Cardiac fibroblast (primary cell): ENCODE data around the gene ESRRA.

Experiments
- DNase-seq, 2 donors: peaks; one replicate each; pipeline versions ENCODE4 v3.0.0 to v3.0.0-alpha.2; 2010; ENCODE audit warnings: low read depth in 2 of 2
- H3K4me3 ChIP-seq, 2 donors: replicated peaks in 1 of 2; 1 replicate in 1 of 2; 2 replicates in 1 of 2; pipeline ENCODE4 v1.5.1; 2011; ENCODE audit warnings: low read depth in 2 of 2, low read length in 2 of 2, mild to moderate bottlenecking in 2 of 2, moderate library complexity in 1 of 2
- TF ChIP-seq, protein P1 (sequence below): IDR thresholded peaks from one replicate; pipeline ENCODE4 v1.5.1; 2011; ENCODE audit warnings: low read depth, mild to moderate bottlenecking, low read length, inconsistent platforms

ESRRA gene

GRCh38 chr11:64356498-64357411 lies 51.4 kb downstream of the ESRRA start:
- TF ChIP-seq, protein P1, sequence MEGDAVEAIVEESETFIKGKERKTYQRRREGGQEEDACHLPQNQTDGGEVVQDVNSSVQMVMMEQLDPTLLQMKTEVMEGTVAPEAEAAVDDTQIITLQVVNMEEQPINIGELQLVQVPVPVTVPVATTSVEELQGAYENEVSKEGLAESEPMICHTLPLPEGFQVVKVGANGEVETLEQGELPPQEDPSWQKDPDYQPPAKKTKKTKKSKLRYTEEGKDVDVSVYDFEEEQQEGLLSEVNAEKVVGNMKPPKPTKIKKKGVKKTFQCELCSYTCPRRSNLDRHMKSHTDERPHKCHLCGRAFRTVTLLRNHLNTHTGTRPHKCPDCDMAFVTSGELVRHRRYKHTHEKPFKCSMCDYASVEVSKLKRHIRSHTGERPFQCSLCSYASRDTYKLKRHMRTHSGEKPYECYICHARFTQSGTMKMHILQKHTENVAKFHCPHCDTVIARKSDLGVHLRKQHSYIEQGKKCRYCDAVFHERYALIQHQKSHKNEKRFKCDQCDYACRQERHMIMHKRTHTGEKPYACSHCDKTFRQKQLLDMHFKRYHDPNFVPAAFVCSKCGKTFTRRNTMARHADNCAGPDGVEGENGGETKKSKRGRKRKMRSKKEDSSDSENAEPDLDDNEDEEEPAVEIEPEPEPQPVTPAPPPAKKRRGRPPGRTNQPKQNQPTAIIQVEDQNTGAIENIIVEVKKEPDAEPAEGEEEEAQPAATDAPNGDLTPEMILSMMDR = peak; percentile 54
- H3K4me3 ChIP-seq = no peak overlapping the region
- DNase-seq = peak; percentile 57 to 60

DNA sequence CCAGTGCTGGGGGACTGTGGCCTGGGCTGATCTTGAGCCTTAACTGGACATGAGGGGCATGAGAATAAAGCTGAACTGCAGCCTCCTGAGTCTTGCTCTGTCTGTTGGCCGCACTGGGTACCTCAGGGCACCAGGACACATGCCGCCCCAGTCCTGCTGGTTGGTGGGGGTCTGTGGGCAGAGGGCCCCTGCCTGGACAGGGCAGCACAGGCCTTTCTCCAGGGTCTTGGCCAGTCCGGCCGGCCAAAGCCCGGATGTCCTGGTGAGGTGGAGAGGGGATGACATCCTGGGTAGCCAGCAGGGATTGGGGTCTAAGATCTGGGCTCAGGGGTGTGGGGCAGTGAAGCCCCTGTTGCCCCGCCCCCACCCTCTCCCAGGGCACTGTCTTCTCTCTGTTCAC lies 52.1 kb downstream of the ESRRA start:
- TF ChIP-seq, protein P1 = no peak
- H3K4me3 ChIP-seq = no peak overlapping the region

GRCh38 chr11:64357904-64358535 lies 52.7 kb downstream of the ESRRA start:
- peak overlapping the region; percentile 44 to 50 for H3K4me3 ChIP-seq
- peak; percentile 19 to 21 for DNase-seq
- TF ChIP-seq, protein P1 = no peak

More for the DNA sequence above, 52.1 kb downstream of the ESRRA start:
- no peak for DNase-seq

GRCh38 chr11:64358536-64358906 lies 53.2 kb downstream of the ESRRA start:
- peak overlapping the region; percentile 44 to 50 for H3K4me3 ChIP-seq
- DNase-seq = no peak
- TF ChIP-seq, protein P1 = no peak

GRCh38 chr11:64358907-64359711 lies 53.8 kb downstream of the ESRRA start, which contains the start of gene RPS6KA4:
TSS of gene RPS6KA4 (plus strand) at chr11:64359162. CDS start at chr11:64359236, 74 bp downstream.
- H3K4me3 ChIP-seq = peak within 1 kb of the TSS; percentile 97 to 98
- DNase-seq = peak; percentile 50 to 71
- TF ChIP-seq, protein P1 = no peak

- TF ChIP-seq, protein P1 = no peak
- no peak for DNase-seq
- H3K4me3 ChIP-seq = peak overlapping the region; percentile 97 to 98
Measured at GRCh38 chr11:64359712-64360445, 54.6 kb downstream of the ESRRA start.
